ENCODE data around the gene ACER1. TPM values are rescaled to one million over a fixed set of nuclear protein-coding genes. Genes with fewer than 3 reads are reported as not detected.
A peak's percentile ranks its signal among the peaks of the same experiment; 100 is the strongest.

Gene ACER1
- total and polyA plus RNA-seq, 10 of the 15 experiments (the other 5 are each of a cell fraction or from before 2014, with no cell fraction given), result not detected

DNA sequence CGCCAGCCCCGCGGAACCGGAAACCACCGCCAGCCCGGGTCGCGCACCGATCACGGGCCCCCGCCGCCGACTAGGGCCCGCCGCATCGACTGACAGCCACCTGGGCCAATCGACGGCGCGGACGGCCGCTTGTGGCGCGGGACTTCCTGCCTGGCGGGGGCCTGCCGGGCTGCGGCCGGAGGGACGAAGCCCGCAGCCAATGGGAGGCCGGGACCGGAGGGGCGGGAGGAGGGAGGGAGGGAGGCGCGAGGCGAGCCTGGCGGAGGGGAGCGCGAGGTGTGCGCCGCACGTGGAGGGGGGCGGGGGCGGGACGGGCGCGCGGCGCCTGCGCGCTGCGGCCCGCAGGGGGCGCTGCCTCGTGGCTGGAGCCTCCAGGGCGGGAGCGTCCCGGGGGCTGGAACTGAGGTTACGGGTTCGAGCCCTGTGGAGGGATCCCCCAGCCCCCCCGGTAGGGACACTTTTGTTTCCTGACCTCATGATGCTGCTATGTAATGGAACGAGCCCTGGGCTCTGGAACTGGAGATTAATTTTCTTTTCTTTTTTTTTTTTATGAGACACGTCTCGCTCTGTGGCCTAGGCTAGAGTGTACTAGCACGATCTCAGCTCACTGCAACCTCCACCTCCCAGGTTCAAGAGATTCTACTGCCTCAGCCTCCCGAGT lies 53.4 kb downstream of the ACER1 start, which contains the start of gene MLLT1:
MLLT1 (minus strand) TSS at position 45 of the 661 bp plus-strand sequence. CDS start 191 bp downstream, outside the sequence.
- intact Hi-C loops (cut with micrococcal nuclease; ENCODE audit: unreplicated experiment), result no loop called here
- SMC1A ChIA-PET (ENCODE audit: uncharacterized antibody, unreplicated experiment), result no interaction called here
- no TSS peak for BruUV-seq (replicated peaks)
- Histone ChIP-seq H3K27ac (ENCODE audit: control insufficient read depth, insufficient read depth) (peak within 1 kb of the TSS; percentile 78), H4K20me1 (ENCODE audit: control insufficient read depth, insufficient read depth) (no peaks in the 10 kb centered on the region; the same call in 1 of the 2 replicates), H3K27me3 (replicated peaks in 1 of 2; ENCODE audit: control insufficient read depth in 2 of 2, insufficient read depth in 2 of 2, low read length in 1 of 2) (no peaks in the 10 kb centered on the region), H3K36me3 (ENCODE audit: control insufficient read depth in 2 of 2, insufficient read depth in 2 of 2, low read length in 1 of 2) (no peaks in the 10 kb centered on the region), H3K4me3 (peak within 1 kb of the TSS; percentile 79), H2AFZ (ENCODE audit: control insufficient read depth, low read depth, low read length) (peak within 1 kb of the TSS; percentile 61), H3K9ac (ENCODE audit: control insufficient read depth, insufficient read depth, low read length) (peak within 1 kb of the TSS; percentile 90), H3K4me1 (ENCODE audit: control insufficient read depth, insufficient read depth, low read length) (peaks cover 9% of the 10 kb centered on the region; the same call in 1 of the 2 replicates), H3K9me3 (replicated peaks; ENCODE audit: control insufficient read depth, insufficient read depth, low read length) (no peaks in the 10 kb centered on the region), H3K4me2 (ENCODE audit: control insufficient read depth, insufficient read depth) (peak within 1 kb of the TSS; percentile 90), H3K79me2 (ENCODE audit: control insufficient read depth, insufficient read depth, low read length) (peaks cover 36% of the 10 kb centered on the region)
- RAD21 ChIA-PET (ENCODE audit: unreplicated experiment), result no interaction called here
- in situ Hi-C loops (cut with MboI), result no loop called here
- 8% methylated on average over 36 of the region's 66 CpGs for WGBS (ENCODE audit: insufficient coverage, insufficient replicate concordance, low lambda C conversion rate, missing lambda C conversion rate)
- DNase-seq (ENCODE audit: low read depth, low spot score) (peak; percentile 90), ATAC-seq (peak; percentile 100), FAIRE-seq (peak; percentile 88)
- CTCF ChIA-PET, result interaction anchor here (0.7 to 1.2 kb wide), 2 partner anchors 60 to 559 kb away, joined by 3 to 4 read pairs; no protein-coding TSS in a partner anchor
- POLR2A ChIA-PET, result no interaction called here
- 0 out of 2 replicates have a peak, but pooled peaks have one; percentile 6 for TF ChIP-seq ZNF24 (IDR thresholded peaks at IDR 0.05)
- TF ChIP-seq, protein P1, sequence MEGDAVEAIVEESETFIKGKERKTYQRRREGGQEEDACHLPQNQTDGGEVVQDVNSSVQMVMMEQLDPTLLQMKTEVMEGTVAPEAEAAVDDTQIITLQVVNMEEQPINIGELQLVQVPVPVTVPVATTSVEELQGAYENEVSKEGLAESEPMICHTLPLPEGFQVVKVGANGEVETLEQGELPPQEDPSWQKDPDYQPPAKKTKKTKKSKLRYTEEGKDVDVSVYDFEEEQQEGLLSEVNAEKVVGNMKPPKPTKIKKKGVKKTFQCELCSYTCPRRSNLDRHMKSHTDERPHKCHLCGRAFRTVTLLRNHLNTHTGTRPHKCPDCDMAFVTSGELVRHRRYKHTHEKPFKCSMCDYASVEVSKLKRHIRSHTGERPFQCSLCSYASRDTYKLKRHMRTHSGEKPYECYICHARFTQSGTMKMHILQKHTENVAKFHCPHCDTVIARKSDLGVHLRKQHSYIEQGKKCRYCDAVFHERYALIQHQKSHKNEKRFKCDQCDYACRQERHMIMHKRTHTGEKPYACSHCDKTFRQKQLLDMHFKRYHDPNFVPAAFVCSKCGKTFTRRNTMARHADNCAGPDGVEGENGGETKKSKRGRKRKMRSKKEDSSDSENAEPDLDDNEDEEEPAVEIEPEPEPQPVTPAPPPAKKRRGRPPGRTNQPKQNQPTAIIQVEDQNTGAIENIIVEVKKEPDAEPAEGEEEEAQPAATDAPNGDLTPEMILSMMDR (IDR thresholded peaks at IDR 0.05 in 2 of 3, conservative IDR thresholded peaks at IDR 0.05 in 1 of 3; ENCODE audit: control insufficient read depth in 2 of 3, extremely low read depth in 1 of 3, insufficient read depth in 1 of 3, low read depth in 3 of 3, low read length in 3 of 3), result peak; percentile 48 to 64 (median 64); a peak in 5 of 6 replicates
- TF ChIP-seq SUPT20H (IDR thresholded peaks at IDR 0.05; ENCODE audit: borderline replicate concordance, control insufficient read depth, low read depth, low read length), result no peak
- no peak for TF ChIP-seq BMI1 (IDR thresholded peaks at IDR 0.05; ENCODE audit: borderline replicate concordance)
- TF ChIP-seq, protein P2, sequence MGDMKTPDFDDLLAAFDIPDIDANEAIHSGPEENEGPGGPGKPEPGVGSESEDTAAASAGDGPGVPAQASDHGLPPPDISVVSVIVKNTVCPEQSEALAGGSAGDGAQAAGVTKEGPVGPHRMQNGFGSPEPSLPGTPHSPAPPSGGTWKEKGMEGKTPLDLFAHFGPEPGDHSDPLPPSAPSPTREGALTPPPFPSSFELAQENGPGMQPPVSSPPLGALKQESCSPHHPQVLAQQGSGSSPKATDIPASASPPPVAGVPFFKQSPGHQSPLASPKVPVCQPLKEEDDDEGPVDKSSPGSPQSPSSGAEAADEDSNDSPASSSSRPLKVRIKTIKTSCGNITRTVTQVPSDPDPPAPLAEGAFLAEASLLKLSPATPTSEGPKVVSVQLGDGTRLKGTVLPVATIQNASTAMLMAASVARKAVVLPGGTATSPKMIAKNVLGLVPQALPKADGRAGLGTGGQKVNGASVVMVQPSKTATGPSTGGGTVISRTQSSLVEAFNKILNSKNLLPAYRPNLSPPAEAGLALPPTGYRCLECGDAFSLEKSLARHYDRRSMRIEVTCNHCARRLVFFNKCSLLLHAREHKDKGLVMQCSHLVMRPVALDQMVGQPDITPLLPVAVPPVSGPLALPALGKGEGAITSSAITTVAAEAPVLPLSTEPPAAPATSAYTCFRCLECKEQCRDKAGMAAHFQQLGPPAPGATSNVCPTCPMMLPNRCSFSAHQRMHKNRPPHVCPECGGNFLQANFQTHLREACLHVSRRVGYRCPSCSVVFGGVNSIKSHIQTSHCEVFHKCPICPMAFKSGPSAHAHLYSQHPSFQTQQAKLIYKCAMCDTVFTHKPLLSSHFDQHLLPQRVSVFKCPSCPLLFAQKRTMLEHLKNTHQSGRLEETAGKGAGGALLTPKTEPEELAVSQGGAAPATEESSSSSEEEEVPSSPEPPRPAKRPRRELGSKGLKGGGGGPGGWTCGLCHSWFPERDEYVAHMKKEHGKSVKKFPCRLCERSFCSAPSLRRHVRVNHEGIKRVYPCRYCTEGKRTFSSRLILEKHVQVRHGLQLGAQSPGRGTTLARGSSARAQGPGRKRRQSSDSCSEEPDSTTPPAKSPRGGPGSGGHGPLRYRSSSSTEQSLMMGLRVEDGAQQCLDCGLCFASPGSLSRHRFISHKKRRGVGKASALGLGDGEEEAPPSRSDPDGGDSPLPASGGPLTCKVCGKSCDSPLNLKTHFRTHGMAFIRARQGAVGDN (IDR thresholded peaks at IDR 0.05), result 0 out of 2 replicates have a peak, but pooled peaks have one; percentile 32
- peak; percentile 12 for TF ChIP-seq FOS (IDR thresholded peaks at IDR 0.05; ENCODE audit: borderline replicate concordance, extremely low read depth, insufficient read length)
- no peak for TF ChIP-seq MYB (IDR thresholded peaks at IDR 0.05; ENCODE audit: borderline replicate concordance, low read depth, low read length)
- peak; percentile 71; the same call in 1 of the 2 replicates for TF ChIP-seq CHD1 (IDR thresholded peaks at IDR 0.05; ENCODE audit: low read depth, low read length)
- TF ChIP-seq NFYA (IDR thresholded peaks at IDR 0.05; ENCODE audit: borderline replicate concordance, low read depth, low read length), result no peak
- peak; percentile 79 for TF ChIP-seq NR2C1 (IDR thresholded peaks at IDR 0.05)
- peak; percentile 90 for TF ChIP-seq SP1 (IDR thresholded peaks at IDR 0.05; ENCODE audit: low read depth, low read length)
- TF ChIP-seq, protein P3, sequence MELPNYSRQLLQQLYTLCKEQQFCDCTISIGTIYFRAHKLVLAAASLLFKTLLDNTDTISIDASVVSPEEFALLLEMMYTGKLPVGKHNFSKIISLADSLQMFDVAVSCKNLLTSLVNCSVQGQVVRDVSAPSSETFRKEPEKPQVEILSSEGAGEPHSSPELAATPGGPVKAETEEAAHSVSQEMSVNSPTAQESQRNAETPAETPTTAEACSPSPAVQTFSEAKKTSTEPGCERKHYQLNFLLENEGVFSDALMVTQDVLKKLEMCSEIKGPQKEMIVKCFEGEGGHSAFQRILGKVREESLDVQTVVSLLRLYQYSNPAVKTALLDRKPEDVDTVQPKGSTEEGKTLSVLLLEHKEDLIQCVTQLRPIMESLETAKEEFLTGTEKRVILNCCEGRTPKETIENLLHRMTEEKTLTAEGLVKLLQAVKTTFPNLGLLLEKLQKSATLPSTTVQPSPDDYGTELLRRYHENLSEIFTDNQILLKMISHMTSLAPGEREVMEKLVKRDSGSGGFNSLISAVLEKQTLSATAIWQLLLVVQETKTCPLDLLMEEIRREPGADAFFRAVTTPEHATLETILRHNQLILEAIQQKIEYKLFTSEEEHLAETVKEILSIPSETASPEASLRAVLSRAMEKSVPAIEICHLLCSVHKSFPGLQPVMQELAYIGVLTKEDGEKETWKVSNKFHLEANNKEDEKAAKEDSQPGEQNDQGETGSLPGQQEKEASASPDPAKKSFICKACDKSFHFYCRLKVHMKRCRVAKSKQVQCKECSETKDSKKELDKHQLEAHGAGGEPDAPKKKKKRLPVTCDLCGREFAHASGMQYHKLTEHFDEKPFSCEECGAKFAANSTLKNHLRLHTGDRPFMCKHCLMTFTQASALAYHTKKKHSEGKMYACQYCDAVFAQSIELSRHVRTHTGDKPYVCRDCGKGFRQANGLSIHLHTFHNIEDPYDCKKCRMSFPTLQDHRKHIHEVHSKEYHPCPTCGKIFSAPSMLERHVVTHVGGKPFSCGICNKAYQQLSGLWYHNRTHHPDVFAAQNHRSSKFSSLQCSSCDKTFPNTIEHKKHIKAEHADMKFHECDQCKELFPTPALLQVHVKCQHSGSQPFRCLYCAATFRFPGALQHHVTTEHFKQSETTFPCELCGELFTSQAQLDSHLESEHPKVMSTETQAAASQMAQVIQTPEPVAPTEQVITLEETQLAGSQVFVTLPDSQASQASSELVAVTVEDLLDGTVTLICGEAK (IDR thresholded peaks at IDR 0.05; ENCODE audit: borderline replicate concordance), result peak; percentile 75
- peak; percentile 35; the same call in 1 of the 2 replicates for TF ChIP-seq RAD21 (IDR thresholded peaks at IDR 0.05; ENCODE audit: insufficient read depth, low read depth, low read length)
